GM12878 (cell line): ENCODE results near the gene MALT1. TPM values are rescaled to one million over a fixed set of nuclear protein-coding genes. Genes with fewer than 3 reads are reported as not detected.

Experiments
- ATAC-seq: fragments of 200-7000 bp; cut with Tn5 transposase; 3 replicates; pipeline ENCODE4 v1.9.1; 2020; ENCODE audit warnings: mild to moderate bottlenecking, moderate library complexity
- BruUV-seq: library from RNA; stranded (reverse); fragments of 400-500 nt; replicated peaks from 2 replicates; lab custom pipeline; 2021; lab: Mats Ljungman, UMichigan
- CTCF ChIA-PET: fragments of 300-600 bp; sonication (Branson Sonifier 250); formaldehyde crosslinking; extraction: SDS; loops from one replicate; lab custom pipeline; 2021; ENCODE audit warnings: inconsistent platforms; lab: Yijun Ruan, JAX
- POLR2A ChIA-PET: fragments of 350-600 bp; formaldehyde crosslinking; extraction: SDS; loops from one replicate; lab custom pipeline; 2021; ENCODE audit warnings: inconsistent platforms; lab: Charles Lee
- RAD21 ChIA-PET: fragments of 300-600 bp; sonication (Branson Sonifier 250); formaldehyde crosslinking; loops from one replicate; lab custom pipeline; 2023; ENCODE audit warnings: antibody characterized with exemption; ENCODE audit not compliant: unreplicated experiment; lab: Charles Lee
- SMC1A ChIA-PET: fragments of 300-600 bp; sonication (Branson Sonifier 250); formaldehyde crosslinking; loops from one replicate; lab custom pipeline; 2023; ENCODE audit not compliant: unreplicated experiment, uncharacterized antibody; lab: Charles Lee
- DNase-seq: peaks from one replicate; pipeline ENCODE4 v3.0.0-alpha.2; 2011; ENCODE audit warnings: low read depth, low spot score
- FAIRE-seq: peaks from 3 replicates; lab custom pipeline; 2011; peaks lifted over from hg19 to GRCh38; lab: Jason Lieb, UNC
- H2AFZ ChIP-seq: 2 replicates; pipeline ENCODE4 v1.6.0; 2011; ENCODE audit warnings: low read depth, low read length, control low read depth; ENCODE audit not compliant: control insufficient read depth
- H3K27ac ChIP-seq: 2 replicates; pipeline ENCODE4 v1.5.1; 2011; ENCODE audit warnings: control low read depth; ENCODE audit not compliant: control insufficient read depth, insufficient read depth
- H3K27me3 ChIP-seq, 2 experiments: replicated peaks in 1 of 2; 2 replicates each; pipeline versions ENCODE4 v1.6.0 to v1.6.1; 2011; ENCODE audit warnings: low read length in 1 of 2; ENCODE audit not compliant: control insufficient read depth in 2 of 2, insufficient read depth in 2 of 2
- H3K36me3 ChIP-seq, 2 experiments: 2 replicates each; pipeline ENCODE4 v1.5.1; 2011; ENCODE audit warnings: low read length in 1 of 2; ENCODE audit not compliant: control insufficient read depth in 2 of 2, insufficient read depth in 2 of 2
- H3K4me1 ChIP-seq: 2 replicates; pipeline ENCODE4 v1.6.1; 2011; ENCODE audit warnings: mild to moderate bottlenecking, low read length, moderate library complexity, mixed read lengths; ENCODE audit not compliant: control insufficient read depth, insufficient read depth
- H3K4me2 ChIP-seq: 2 replicates; pipeline ENCODE4 v1.6.0; 2011; ENCODE audit warnings: control low read depth; ENCODE audit not compliant: control insufficient read depth, insufficient read depth
- H3K4me3 ChIP-seq: fragments of 200-600 bp; sonication (generic); 2 replicates; pipeline ENCODE4 v1.5.1; 2016
- H3K79me2 ChIP-seq: 2 replicates; pipeline ENCODE4 v1.6.0; 2011; ENCODE audit warnings: low read length; ENCODE audit not compliant: control insufficient read depth, insufficient read depth
- H3K9ac ChIP-seq: 2 replicates; pipeline ENCODE4 v1.8.0; 2011; ENCODE audit warnings: low read length, control low read depth, mixed read lengths; ENCODE audit not compliant: control insufficient read depth, insufficient read depth
- H3K9me3 ChIP-seq: replicated peaks from 3 replicates; pipeline ENCODE4 v1.5.1; 2011; ENCODE audit warnings: mild to moderate bottlenecking, low read length; ENCODE audit not compliant: control insufficient read depth, insufficient read depth
- H4K20me1 ChIP-seq: 2 replicates; pipeline ENCODE4 v1.6.0; 2011; ENCODE audit not compliant: control insufficient read depth, insufficient read depth
- FOXK2 ChIP-seq: fragments of 450-650 bp; IDR thresholded peaks from 2 replicates; pipeline ENCODE4 v1.6.1; 2017; ENCODE audit warnings: mild to moderate bottlenecking, moderate library complexity
- FOXM1 ChIP-seq: IDR thresholded peaks from 2 replicates; pipeline ENCODE4 v1.6.1; 2012; ENCODE audit warnings: low read depth, mild to moderate bottlenecking, inconsistent platforms, low read length, moderate library complexity
- MTA2 ChIP-seq: fragments of 450-650 bp; IDR thresholded peaks from 2 replicates; pipeline ENCODE4 v1.6.1; 2016; ENCODE audit warnings: low read depth, mild to moderate bottlenecking, moderate library complexity
- NRF1 ChIP-seq: conservative IDR thresholded peaks from 2 replicates; pipeline ENCODE4 v1.6.1; 2011; ENCODE audit warnings: mild to moderate bottlenecking, low read depth, low read length, improper control_type of control experiment
- POLR2AphosphoS2 ChIP-seq: IDR thresholded peaks from 2 replicates; pipeline ENCODE4 v1.6.1; 2011; ENCODE audit warnings: low read depth, mild to moderate bottlenecking, low read length, improper control_type of control experiment, moderate library complexity
- PRDM15 ChIP-seq: fragments of 450-650 bp; formaldehyde crosslinking; IDR thresholded peaks from 2 replicates; pipeline ENCODE4 v1.4.0; 2020; ENCODE audit warnings: mild to moderate bottlenecking, moderate library complexity
- SKIL ChIP-seq: fragments of 450-650 bp; IDR thresholded peaks from 2 replicates; pipeline ENCODE4 v1.6.1; 2017; ENCODE audit warnings: mild to moderate bottlenecking, low read depth, inconsistent platforms; ENCODE audit not compliant: poor library complexity, severe bottlenecking
- YY1 ChIP-seq: IDR thresholded peaks from 2 replicates; pipeline ENCODE4 v1.6.1; 2011; ENCODE audit warnings: low read depth, mild to moderate bottlenecking, low read length
- ZBED1 ChIP-seq: IDR thresholded peaks from 2 replicates; pipeline ENCODE4 v1.6.1; 2016; ENCODE audit warnings: borderline replicate concordance
- ZBTB33 ChIP-seq: fragments of 450-650 bp; IDR thresholded peaks from 2 replicates; pipeline ENCODE4 v1.6.1; 2017; ENCODE audit warnings: mild to moderate bottlenecking
- ZNF622 ChIP-seq: fragments of 450-650 bp; IDR thresholded peaks from 2 replicates; pipeline ENCODE4 v1.6.1; 2017; ENCODE audit warnings: mild to moderate bottlenecking, inconsistent platforms
- WGBS: methylation state at CpG from one replicate; pipeline ENCODE4 v1.1.6; 2016; ENCODE audit warnings: low lambda C conversion rate; ENCODE audit not compliant: insufficient replicate concordance, insufficient coverage; ENCODE audit errors: missing lambda C conversion rate; 5-methylcytosine and 5-hydroxymethylcytosine counted together
- in situ Hi-C: fragments of 300-500 bp; cut with MboI; formaldehyde crosslinking; loops from 9 replicates; pipeline ENCODE4 v1.14.3; 2018; ENCODE audit warnings: mixed read lengths
- intact Hi-C: fragments of 100-400 bp; cut with micrococcal nuclease; formaldehyde crosslinking; loops from one replicate; pipeline ENCODE4 v1.14.2; 2022; ENCODE audit not compliant: unreplicated experiment
- polyA plus RNA-seq, 11 experiments: library from polyadenylated mRNA; depleted of rRNA in 4 of 11; unstranded in 6 of 11; stranded (reverse) in 5 of 11; fragments of >200 nt; fragmentation: Nextera tagmentation in 4 of 11; fragmentation: Illumina TruSeq in 1 of 11; extraction: Ambion mirVana in 4 of 11; extraction: Trizol in 1 of 11; gene quantifications; 1 replicate in 1 of 11; 2 replicates in 10 of 11; pipeline versions ENCODE4 v1.2.1 to v1.2.3, GENCODE V29; 2011 to 2016; ENCODE audit warnings: inconsistent platforms in 2 of 11, missing spikeins in 2 of 11, low read depth in 1 of 11
- total RNA-seq, 4 experiments: library from RNA; depleted of rRNA in 3 of 4; stranded (reverse); fragments of >200 nt in 3 of 4; fragmentation: Illumina TruSeq in 1 of 4; extraction: Trizol in 1 of 4; gene quantifications; 2 replicates each; pipeline versions ENCODE4 v1.2.1 to v1.2.3, GENCODE V29; 2013 to 2021
- TF ChIP-seq, protein P1 (sequence below): fragments of 450-650 bp; conservative IDR thresholded peaks from 2 replicates; pipeline ENCODE4 v1.6.1; 2017; ENCODE audit warnings: mild to moderate bottlenecking, moderate library complexity
- TF ChIP-seq, protein P2 (sequence below): IDR thresholded peaks from 2 replicates; pipeline ENCODE4 v1.6.1; 2011; ENCODE audit warnings: borderline replicate concordance, low read depth, mild to moderate bottlenecking, moderate library complexity, mixed read lengths, low read length; ENCODE audit not compliant: insufficient read depth; ENCODE audit errors: extremely low read length

Gene MALT1
- total and polyA plus RNA-seq, 10 of the 15 experiments (the other 5 are each of a cell fraction or from before 2014, with no cell fraction given): 17.6 to 126 (median 45.4) TPM

DNA sequence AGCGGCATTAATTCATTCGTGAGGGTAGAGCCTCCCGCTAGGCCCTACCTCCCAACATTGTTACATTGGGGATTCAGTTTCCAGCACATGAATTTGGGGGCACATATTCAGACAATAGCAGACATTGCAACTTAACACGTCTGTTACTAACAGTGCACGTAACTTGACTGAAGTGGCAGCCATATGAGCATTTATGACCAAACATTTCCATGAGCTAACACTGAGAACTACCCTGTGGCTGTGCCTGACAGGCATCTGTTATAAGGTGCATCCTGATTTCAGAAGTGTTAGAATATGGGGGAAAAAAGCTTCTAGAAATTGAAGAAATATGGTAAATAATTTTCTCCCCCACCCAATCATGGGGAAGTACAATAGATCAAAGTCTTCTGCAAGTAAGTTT, 24.5 kb downstream of the MALT1 start:
- ChIA-PET POLR2A (interaction anchor here (0.7 to 1.6 kb wide), 2 partner anchors 14 to 145 kb away, joined by 4 to 6 read pairs; no protein-coding TSS in a partner anchor), RAD21 (interaction anchor here (1.0 to 1.1 kb wide), 2 partner anchors 21 to 159 kb away, joined by 3 to 4 read pairs; no protein-coding TSS in a partner anchor), SMC1A (interaction anchor here (0.6 to 2.2 kb wide), 8 partner anchors 12 to 171 kb away, joined by 3 to 7 read pairs (median 4); no protein-coding TSS in a partner anchor), CTCF (interaction anchor here (0.5 to 1.1 kb wide), 3 partner anchors 24 to 63 kb away, joined by 3 to 6 read pairs (median 4); no protein-coding TSS in a partner anchor)
- in situ Hi-C loops (no loop called here), intact Hi-C loops (no loop called here)
- Histone ChIP-seq H3K9me3 (no peaks in the 10 kb centered on the region), H3K4me2 (no peak overlapping the region), H3K9ac (no peak overlapping the region), H3K36me3 (peaks cover 11 to 41% of the 10 kb centered on the region in 2 experiments), H3K27ac (no peak overlapping the region), H3K4me1 (no peaks in the 10 kb centered on the region), H3K27me3 (no peaks in the 10 kb centered on the region), H3K79me2 (peaks cover 41% of the 10 kb centered on the region), H3K4me3 (no peak overlapping the region), H4K20me1 (no peaks in the 10 kb centered on the region), H2AFZ (no peak overlapping the region)
- no peak for FAIRE-seq
- WGBS: 98% methylated on average over 5 of the region's 5 CpGs
- DNase-seq: no peak
- ATAC-seq: no peak
- no TSS peak for BruUV-seq
- TF ChIP-seq FOXM1 (no peak), ZNF622 (no peak), MTA2 (no peak), ZBED1 (no peak), YY1 (no peak), ZBTB33 (no peak), POLR2AphosphoS2 (no peak), SKIL (no peak), NRF1 (no peak), PRDM15 (CRISPR knock-in tag) (no peak), FOXK2 (no peak)
- TF ChIP-seq, protein P1, sequence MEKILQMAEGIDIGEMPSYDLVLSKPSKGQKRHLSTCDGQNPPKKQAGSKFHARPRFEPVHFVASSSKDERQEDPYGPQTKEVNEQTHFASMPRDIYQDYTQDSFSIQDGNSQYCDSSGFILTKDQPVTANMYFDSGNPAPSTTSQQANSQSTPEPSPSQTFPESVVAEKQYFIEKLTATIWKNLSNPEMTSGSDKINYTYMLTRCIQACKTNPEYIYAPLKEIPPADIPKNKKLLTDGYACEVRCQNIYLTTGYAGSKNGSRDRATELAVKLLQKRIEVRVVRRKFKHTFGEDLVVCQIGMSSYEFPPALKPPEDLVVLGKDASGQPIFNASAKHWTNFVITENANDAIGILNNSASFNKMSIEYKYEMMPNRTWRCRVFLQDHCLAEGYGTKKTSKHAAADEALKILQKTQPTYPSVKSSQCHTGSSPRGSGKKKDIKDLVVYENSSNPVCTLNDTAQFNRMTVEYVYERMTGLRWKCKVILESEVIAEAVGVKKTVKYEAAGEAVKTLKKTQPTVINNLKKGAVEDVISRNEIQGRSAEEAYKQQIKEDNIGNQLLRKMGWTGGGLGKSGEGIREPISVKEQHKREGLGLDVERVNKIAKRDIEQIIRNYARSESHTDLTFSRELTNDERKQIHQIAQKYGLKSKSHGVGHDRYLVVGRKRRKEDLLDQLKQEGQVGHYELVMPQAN: no peak
- TF ChIP-seq, protein P2, sequence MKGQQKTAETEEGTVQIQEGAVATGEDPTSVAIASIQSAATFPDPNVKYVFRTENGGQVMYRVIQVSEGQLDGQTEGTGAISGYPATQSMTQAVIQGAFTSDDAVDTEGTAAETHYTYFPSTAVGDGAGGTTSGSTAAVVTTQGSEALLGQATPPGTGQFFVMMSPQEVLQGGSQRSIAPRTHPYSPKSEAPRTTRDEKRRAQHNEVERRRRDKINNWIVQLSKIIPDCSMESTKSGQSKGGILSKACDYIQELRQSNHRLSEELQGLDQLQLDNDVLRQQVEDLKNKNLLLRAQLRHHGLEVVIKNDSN: no peak
